T-helper 1 cell treated with Interleukin-12 subunit alpha and Interleukin-12 subunit beta and Interleukin-4 antibody, amounts not matched to agents 30 ng/mL and 1 ng/mL, for 36 hours (primary cell): ENCODE results near the gene AFMID. TPM values are rescaled to one million over a fixed set of nuclear protein-coding genes. Genes with fewer than 3 reads are reported as not detected.

Experiments used
- intact Hi-C: fragments of 100-400 bp; cut with micrococcal nuclease; formaldehyde crosslinking; loops from one replicate; pipeline ENCODE4 v1.15.1; 2024
- total RNA-seq: library from RNA; stranded (reverse); gene quantifications from 2 replicates; pipeline ENCODE4 v1.2.3, GENCODE V29; 2022

The AFMID gene
- total RNA-seq, 1 donor from 2014 or later, result 15.7 TPM

- intact Hi-C loops, result no loop called here
Observed at GRCh38 chr17:78235885-78236284, 48.7 kb downstream of the AFMID start.

- intact Hi-C loops, result no loop called here
Observed at GRCh38 chr17:78236362-78237127, 49.4 kb downstream of the AFMID start.

- intact Hi-C loops, result no loop called here
Observed at GRCh38 chr17:78237401-78238012, 50.3 kb downstream of the AFMID start.

- intact Hi-C loops, result no loop called here
Observed at GRCh38 chr17:78238823-78239488, 51.8 kb downstream of the AFMID start.

GRCh38 chr17:78239489-78239931, 52.3 kb downstream of the AFMID start:
- intact Hi-C loops, result no loop called here

- intact Hi-C loops, result no loop called here
Observed at GRCh38 chr17:78240012-78240655, 53.0 kb downstream of the AFMID start.

GRCh38 chr17:78240839-78241238, 53.7 kb downstream of the AFMID start:
- intact Hi-C loops, result no loop called here

GRCh38 chr17:78241277-78242023, 54.3 kb downstream of the AFMID start:
- intact Hi-C loops, result no loop called here

GRCh38 chr17:78242024-78242742, 55.0 kb downstream of the AFMID start:
- intact Hi-C loops, result no loop called here

GRCh38 chr17:78247304-78247703, 60.1 kb downstream of the AFMID start:
- intact Hi-C loops, result no loop called here

GRCh38 chr17:78248051-78248914, 61.1 kb downstream of the AFMID start:
- intact Hi-C loops, result no loop called here

GRCh38 chr17:78249074-78249817, 62.1 kb downstream of the AFMID start:
- intact Hi-C loops, result no loop called here

- intact Hi-C loops, result loop anchor here (2.0 to 10.0 kb wide), 7 partner anchors 39 to 585 kb away; partner anchors contain the start of genes AFMID, CYTH1, TK1 and TMC8
Observed at GRCh38 chr17:78249818-78250806, 63.0 kb downstream of the AFMID start.

- intact Hi-C loops, result loop anchor here (1.0 to 10.0 kb wide), 10 partner anchors 38 to 586 kb away; partner anchors contain the start of genes AFMID, CYTH1, TK1 and TMC8
Observed at GRCh38 chr17:78250891-78251772, 64.0 kb downstream of the AFMID start.

- intact Hi-C loops, result loop anchor here (1.0 to 10.0 kb wide), 11 partner anchors 37 to 587 kb away; partner anchors contain the start of genes AFMID, CYTH1, TK1 and TMC8
Observed at GRCh38 chr17:78251773-78252103, 64.6 kb downstream of the AFMID start.

GRCh38 chr17:78252111-78252634, 65.0 kb downstream of the AFMID start:
- intact Hi-C loops, result loop anchor here (2.0 to 10.0 kb wide), 6 partner anchors 63 to 587 kb away; partner anchors contain the start of genes CYTH1, TMC8 and TNRC6C
